Measurements from ENCODE around the gene FKBP8.

FKBP8 gene

DNA sequence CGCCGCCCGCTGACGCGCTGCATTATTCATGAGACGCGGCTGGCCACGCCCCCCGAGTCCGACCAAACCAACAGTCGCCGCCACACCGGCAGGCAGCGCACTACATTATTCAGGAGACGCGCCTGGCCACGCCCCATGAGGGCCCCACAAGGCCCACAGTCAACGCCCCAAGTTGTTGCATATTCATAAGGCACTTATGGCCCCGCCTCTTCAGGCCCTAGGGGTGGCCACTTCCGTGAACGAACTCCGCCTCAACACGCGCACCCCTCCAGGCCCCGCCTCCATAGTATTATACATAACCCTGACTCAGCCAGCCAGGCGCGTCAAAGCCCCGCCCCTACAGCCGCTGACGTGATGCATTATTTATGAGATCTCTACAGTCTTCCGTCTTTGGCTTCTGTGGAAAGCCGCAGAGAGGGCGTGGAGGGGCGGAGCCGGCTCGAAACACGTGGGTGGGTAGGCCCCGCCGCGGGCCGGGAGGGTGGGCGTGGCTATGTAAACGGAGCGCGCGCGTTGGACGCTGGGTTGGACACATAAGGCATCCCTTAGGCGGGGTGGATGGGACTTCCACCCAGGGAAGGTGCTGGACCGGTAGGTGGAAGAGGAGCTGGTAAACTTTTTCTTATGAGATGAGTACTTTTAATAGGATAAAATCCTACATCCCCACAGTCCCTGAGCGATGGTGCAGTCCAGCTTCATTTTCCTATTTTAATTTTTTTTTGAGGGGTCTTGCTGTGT, 21.1 kb downstream of the FKBP8 start:
- Histone ChIP-seq H3K9me3 (ENCODE audit: control insufficient read depth, low read length) (no peaks in the 10 kb centered on the region), H3K4me1 (ENCODE audit: control insufficient read depth, insufficient read depth, low read length, poor library complexity, severe bottlenecking) (no peaks in the 10 kb centered on the region), H3K27me3 (replicated peaks; ENCODE audit: control insufficient read depth, insufficient read depth, low read length, poor library complexity, severe bottlenecking) (no peaks in the 10 kb centered on the region), H3K27ac (ENCODE audit: insufficient read depth, low read length, poor library complexity, severe bottlenecking) (peak overlapping the region; percentile 94), H3K4me3 (ENCODE audit: insufficient read depth, low read depth, low read length, poor library complexity, severe bottlenecking) (peak overlapping the region; percentile 89), H3K36me3 (ENCODE audit: control insufficient read depth, insufficient read depth, low read length) (no peaks in the 10 kb centered on the region)
- DNase-seq = peak; percentile 100

DNA sequence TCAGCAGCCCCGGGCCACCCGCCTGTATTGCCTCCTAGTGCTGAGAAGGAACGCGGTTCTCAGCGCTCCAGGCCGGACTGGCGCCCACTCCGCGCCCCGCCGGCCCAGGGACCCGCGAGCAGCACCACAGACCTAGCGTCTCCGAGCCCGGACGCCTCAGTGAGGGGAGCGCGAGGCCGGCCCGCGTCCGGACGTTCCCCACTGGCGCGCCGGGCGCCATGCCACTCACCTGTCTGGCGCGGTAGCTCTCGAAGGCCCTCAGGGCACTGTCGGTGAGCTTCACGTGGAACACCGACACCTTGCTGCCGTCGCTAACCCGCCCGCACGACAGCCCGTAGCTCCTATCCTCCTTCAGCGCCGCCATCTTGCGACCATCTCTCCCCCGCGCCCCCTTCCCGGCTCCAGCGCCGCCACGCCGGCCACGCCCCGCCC, 21.7 kb downstream of the FKBP8 start, which contains the start of gene ELL:
Gene ELL (minus strand): TSS at position 379 of the 432 bp plus-strand sequence. CDS start 15 bp downstream, at position 364.
- Histone ChIP-seq H3K36me3 (ENCODE audit: control insufficient read depth, insufficient read depth, low read length) (no peaks in the 10 kb centered on the region), H3K9me3 (ENCODE audit: control insufficient read depth, low read length) (no peaks in the 10 kb centered on the region), H3K4me1 (ENCODE audit: control insufficient read depth, insufficient read depth, low read length, poor library complexity, severe bottlenecking) (peaks cover 5% of the 10 kb centered on the region), H3K4me3 (ENCODE audit: insufficient read depth, low read depth, low read length, poor library complexity, severe bottlenecking) (peak within 1 kb of the TSS; percentile 89), H3K27me3 (replicated peaks; ENCODE audit: control insufficient read depth, insufficient read depth, low read length, poor library complexity, severe bottlenecking) (no peaks in the 10 kb centered on the region), H3K27ac (ENCODE audit: insufficient read depth, low read length, poor library complexity, severe bottlenecking) (peak within 1 kb of the TSS; percentile 94)
- DNase-seq = no peak

DNA sequence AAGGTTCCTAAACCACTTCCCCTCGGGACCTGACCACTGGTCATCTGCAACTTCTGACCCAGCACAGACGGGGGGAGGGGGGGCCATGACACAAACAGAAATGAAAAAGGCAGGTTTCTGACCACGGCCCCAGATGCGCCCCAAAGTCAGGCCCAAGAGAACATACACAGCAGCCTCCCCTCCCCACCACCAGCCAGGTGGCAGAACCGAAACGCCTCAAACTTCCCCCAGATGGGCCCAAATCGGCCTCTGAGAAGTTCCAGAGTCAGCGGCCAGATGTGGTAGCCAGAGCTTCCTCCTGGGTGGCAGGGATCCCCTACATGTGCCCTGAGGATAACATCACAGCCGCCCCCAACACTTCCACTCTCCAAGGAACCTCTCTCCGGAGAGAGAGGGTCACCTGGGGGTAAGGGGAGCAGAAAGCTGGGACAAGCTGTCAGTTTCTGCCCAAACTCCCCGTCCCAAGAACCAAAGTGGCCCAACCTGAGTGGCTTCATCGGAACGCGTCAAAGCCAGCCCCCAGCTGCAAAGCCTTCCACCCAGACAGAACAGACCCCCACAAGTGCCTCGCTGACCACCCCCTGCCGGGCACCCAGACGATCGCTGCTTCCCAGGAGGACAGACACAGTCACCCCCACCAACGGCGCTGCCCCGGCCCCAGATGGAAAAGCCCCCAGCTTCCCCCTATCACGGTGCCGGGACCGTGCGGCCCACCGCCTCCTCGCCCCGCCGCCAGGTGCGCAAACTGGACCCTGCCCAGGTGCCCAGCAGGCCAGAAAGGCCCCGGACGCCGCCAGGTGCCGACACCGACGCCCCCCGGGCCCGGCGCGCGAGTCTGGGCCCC, 22.3 kb downstream of the FKBP8 start:
- DNase-seq = no peak
- H3K4me1 ChIP-seq (ENCODE audit: control insufficient read depth, insufficient read depth, low read length, poor library complexity, severe bottlenecking) = peaks cover 9% of the 10 kb centered on the region
- H3K36me3 ChIP-seq (ENCODE audit: control insufficient read depth, insufficient read depth, low read length) = no peaks in the 10 kb centered on the region
- H3K27me3 ChIP-seq (replicated peaks; ENCODE audit: control insufficient read depth, insufficient read depth, low read length, poor library complexity, severe bottlenecking) = no peaks in the 10 kb centered on the region
- H3K9me3 ChIP-seq (ENCODE audit: control insufficient read depth, low read length) = no peaks in the 10 kb centered on the region
- H3K4me3 ChIP-seq (ENCODE audit: insufficient read depth, low read depth, low read length, poor library complexity, severe bottlenecking) = peak overlapping the region; percentile 89
- H3K27ac ChIP-seq (ENCODE audit: insufficient read depth, low read length, poor library complexity, severe bottlenecking) = peak overlapping the region; percentile 94

DNA sequence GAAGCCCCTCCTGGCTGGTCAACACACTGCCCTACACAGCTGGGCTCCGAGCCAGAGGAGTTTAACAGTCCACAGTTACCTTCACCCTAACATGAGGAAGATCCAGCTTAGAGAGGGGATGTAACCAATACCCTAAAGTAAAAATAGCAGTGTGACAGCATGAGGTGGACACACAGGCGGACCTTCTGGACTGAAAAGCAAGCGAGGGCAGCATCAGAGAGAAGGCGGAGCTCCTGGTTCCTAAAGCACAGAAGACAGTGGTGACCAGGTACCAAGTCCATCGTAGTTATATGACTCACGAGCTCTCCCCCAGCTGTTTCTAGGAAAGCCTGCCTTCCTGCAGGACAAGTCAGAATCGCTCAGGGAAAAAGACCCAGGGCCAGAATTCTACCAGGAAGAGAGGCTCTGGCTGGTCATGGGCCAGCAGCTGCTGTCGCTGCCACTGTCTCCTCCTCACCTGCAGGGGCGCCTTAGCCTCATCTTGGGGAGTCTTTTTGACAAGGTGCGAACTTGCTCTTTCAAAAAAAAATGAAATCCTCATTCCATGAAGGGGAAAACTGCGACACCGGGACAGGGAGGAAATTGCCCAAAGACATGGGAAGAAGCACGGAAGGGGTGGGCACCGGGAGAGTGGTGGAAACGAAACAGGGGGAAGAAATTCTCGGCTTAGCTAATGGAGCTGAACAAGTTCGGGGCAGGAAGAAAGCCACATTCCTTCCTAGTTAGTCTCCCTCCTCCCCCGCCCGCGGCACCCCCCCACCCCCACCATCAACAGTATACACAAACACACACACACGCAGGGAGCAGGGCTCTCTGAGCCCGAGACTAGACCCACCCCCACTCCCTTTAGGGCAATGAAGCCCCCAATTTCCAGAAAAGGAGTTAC, 23.2 kb downstream of the FKBP8 start:
- Histone ChIP-seq H3K4me1 (ENCODE audit: control insufficient read depth, insufficient read depth, low read length, poor library complexity, severe bottlenecking) (peaks cover 17% of the 10 kb centered on the region), H3K27ac (ENCODE audit: insufficient read depth, low read length, poor library complexity, severe bottlenecking) (peak overlapping the region; percentile 94), H3K9me3 (ENCODE audit: control insufficient read depth, low read length) (no peaks in the 10 kb centered on the region), H3K36me3 (ENCODE audit: control insufficient read depth, insufficient read depth, low read length) (no peaks in the 10 kb centered on the region), H3K4me3 (ENCODE audit: insufficient read depth, low read depth, low read length, poor library complexity, severe bottlenecking) (peak overlapping the region; percentile 89), H3K27me3 (replicated peaks; ENCODE audit: control insufficient read depth, insufficient read depth, low read length, poor library complexity, severe bottlenecking) (no peaks in the 10 kb centered on the region)
- peak in 2 of 3 donors; percentile 39 to 49 for DNase-seq

DNA sequence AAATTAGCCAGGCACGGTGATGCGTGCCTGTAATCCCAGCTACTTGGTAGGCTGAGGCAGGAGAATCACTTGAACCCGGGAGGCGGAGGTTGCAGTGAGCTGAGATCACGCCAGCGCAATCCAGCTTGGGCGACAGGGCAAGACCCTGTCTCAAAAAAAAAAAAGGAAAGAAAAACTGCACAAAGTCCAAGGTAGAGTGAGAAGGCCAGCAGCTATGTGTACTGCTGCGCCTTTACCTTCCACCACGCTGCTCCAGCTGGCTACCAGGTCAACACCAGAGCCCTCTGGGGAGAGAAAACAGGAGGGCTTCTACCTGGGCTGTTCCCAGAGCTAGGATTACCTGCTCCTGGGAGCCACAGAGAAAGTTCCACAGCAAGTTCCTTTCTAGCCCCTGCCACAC, 24.7 kb downstream of the FKBP8 start:
- no peaks in the 10 kb centered on the region for H3K27me3 ChIP-seq (replicated peaks; ENCODE audit: control insufficient read depth, insufficient read depth, low read length, poor library complexity, severe bottlenecking)
- no peak overlapping the region for H3K27ac ChIP-seq (ENCODE audit: insufficient read depth, low read length, poor library complexity, severe bottlenecking)
- peaks cover 25% of the 10 kb centered on the region for H3K4me1 ChIP-seq (ENCODE audit: control insufficient read depth, insufficient read depth, low read length, poor library complexity, severe bottlenecking)
- H3K4me3 ChIP-seq (ENCODE audit: insufficient read depth, low read depth, low read length, poor library complexity, severe bottlenecking) = no peak overlapping the region
- no peak for DNase-seq
- H3K36me3 ChIP-seq (ENCODE audit: control insufficient read depth, insufficient read depth, low read length) = no peaks in the 10 kb centered on the region
- H3K9me3 ChIP-seq (ENCODE audit: control insufficient read depth, low read length) = no peaks in the 10 kb centered on the region

DNA sequence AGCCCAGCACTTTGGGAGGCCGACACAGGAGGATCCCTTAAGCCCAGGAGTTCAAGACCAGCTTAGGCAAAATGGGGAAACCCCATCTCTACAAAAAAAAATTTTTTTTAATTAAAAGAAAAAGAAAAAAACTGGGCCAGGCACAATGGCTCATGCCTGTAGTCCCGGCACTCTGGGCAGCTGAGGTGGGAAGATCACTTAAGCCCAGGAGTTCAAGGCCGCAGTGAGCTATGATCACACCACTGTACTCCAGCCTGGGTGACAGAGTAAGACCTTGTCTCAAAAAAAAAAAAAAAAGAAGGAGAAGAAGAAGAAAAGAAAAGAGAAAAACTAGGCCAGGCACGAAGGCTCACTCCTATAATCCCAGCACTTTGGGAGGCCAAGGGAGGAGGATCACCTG, 25.8 kb downstream of the FKBP8 start:
- Histone ChIP-seq H3K27ac (ENCODE audit: insufficient read depth, low read length, poor library complexity, severe bottlenecking) (no peak overlapping the region), H3K36me3 (ENCODE audit: control insufficient read depth, insufficient read depth, low read length) (no peaks in the 10 kb centered on the region), H3K27me3 (replicated peaks; ENCODE audit: control insufficient read depth, insufficient read depth, low read length, poor library complexity, severe bottlenecking) (no peaks in the 10 kb centered on the region), H3K9me3 (ENCODE audit: control insufficient read depth, low read length) (no peaks in the 10 kb centered on the region), H3K4me3 (ENCODE audit: insufficient read depth, low read depth, low read length, poor library complexity, severe bottlenecking) (no peak overlapping the region), H3K4me1 (ENCODE audit: control insufficient read depth, insufficient read depth, low read length, poor library complexity, severe bottlenecking) (peaks cover 34% of the 10 kb centered on the region)
- DNase-seq = no peak

DNA sequence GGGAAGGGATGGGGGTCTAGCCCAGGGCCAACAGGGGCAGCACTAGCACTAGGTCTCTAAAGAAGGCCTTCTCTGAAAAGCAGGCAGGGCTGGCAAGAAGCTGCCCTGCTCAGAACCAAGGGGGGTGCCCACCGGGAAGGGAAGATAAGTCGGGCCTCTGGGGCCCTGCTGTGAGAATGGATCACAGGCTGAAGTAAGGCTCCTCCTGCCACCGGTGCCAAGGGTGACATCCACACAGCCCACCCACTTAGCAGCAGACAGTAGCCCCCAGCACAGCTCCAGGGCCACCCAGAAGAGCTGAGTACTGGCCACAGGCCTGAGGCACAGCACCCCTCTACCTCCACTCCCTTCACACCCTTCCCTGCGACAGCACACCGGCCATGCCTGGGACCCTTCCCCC, 27.4 kb downstream of the FKBP8 start:
- peaks cover 34% of the 10 kb centered on the region for H3K4me1 ChIP-seq (ENCODE audit: control insufficient read depth, insufficient read depth, low read length, poor library complexity, severe bottlenecking)
- H3K36me3 ChIP-seq (ENCODE audit: control insufficient read depth, insufficient read depth, low read length) = no peaks in the 10 kb centered on the region
- H3K27ac ChIP-seq (ENCODE audit: insufficient read depth, low read length, poor library complexity, severe bottlenecking) = no peak overlapping the region
- H3K27me3 ChIP-seq (replicated peaks; ENCODE audit: control insufficient read depth, insufficient read depth, low read length, poor library complexity, severe bottlenecking) = no peaks in the 10 kb centered on the region
- no peak overlapping the region for H3K4me3 ChIP-seq (ENCODE audit: insufficient read depth, low read depth, low read length, poor library complexity, severe bottlenecking)
- H3K9me3 ChIP-seq (ENCODE audit: control insufficient read depth, low read length) = no peaks in the 10 kb centered on the region
- DNase-seq = no peak

DNA sequence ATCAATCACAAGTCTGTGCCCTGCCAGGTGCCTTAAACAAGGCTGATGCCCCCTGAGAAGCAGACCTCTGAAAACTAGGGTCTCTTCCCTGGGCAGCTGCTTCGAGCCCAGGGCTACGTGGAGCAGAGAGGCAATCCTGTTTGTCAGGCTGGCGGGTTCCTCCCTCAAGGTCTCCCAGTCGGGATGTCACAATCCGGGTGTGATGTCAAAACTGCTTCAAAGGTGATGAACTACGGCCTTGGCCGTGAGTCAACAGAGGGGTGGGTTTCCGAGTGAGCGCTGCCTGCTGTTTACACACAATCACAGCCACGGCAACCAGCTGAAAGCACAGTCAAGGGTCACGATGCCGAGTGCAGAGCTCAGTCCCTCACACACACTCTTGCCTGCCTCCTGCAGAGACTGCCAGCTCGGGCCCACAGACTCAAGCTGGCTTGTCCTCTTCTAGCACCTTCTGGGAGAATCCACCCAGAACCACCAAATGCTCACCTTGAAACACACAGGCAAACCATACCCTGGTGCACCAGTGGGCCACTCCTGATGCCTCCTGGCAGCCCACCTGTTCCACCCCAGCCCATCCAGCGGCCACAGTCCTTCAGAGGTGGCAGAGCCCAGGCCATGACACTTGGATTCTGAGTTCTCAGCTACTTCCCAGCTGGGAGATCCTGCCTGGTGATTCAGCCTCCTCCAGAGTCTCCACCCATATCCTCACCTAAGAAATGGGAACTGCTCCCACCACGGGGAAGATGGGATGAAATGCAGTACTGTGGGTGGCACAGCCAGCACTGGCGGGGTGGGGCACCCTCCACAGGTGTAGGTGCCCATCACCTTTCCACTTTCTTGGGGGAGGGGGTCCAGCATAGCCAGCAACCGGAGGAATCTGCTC, 28.3 kb downstream of the FKBP8 start:
- Histone ChIP-seq H3K27ac (ENCODE audit: insufficient read depth, low read length, poor library complexity, severe bottlenecking) (peak overlapping the region; percentile 30), H3K9me3 (ENCODE audit: control insufficient read depth, low read length) (no peaks in the 10 kb centered on the region), H3K4me3 (ENCODE audit: insufficient read depth, low read depth, low read length, poor library complexity, severe bottlenecking) (no peak overlapping the region), H3K4me1 (ENCODE audit: control insufficient read depth, insufficient read depth, low read length, poor library complexity, severe bottlenecking) (peaks cover 34% of the 10 kb centered on the region), H3K27me3 (replicated peaks; ENCODE audit: control insufficient read depth, insufficient read depth, low read length, poor library complexity, severe bottlenecking) (no peaks in the 10 kb centered on the region), H3K36me3 (ENCODE audit: control insufficient read depth, insufficient read depth, low read length) (no peaks in the 10 kb centered on the region)
- peak; percentile 34 to 65 (median 47) for DNase-seq

DNA sequence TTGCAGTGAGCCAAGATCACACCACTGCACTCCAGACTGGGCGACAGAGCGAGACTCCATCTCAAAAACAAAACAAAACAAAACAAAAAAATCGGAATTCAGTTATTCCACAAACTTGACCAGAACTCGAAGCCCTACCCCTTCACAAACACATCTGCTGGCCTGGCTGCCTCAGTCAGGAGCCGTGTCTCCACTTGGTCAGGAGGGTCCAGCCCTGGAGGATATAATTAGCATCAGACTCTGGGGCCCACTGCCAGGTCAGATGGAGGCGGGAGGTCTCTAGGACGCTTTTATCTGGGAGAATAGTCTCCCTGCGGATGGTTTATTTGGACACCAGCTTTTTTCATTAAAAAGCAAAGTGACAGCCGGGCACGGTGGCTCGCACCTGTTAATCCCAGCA, 29.5 kb downstream of the FKBP8 start:
- H3K9me3 ChIP-seq (ENCODE audit: control insufficient read depth, low read length) = no peaks in the 10 kb centered on the region
- no peaks in the 10 kb centered on the region for H3K36me3 ChIP-seq (ENCODE audit: control insufficient read depth, insufficient read depth, low read length)
- H3K4me1 ChIP-seq (ENCODE audit: control insufficient read depth, insufficient read depth, low read length, poor library complexity, severe bottlenecking) = peaks cover 45% of the 10 kb centered on the region
- no peak overlapping the region for H3K27ac ChIP-seq (ENCODE audit: insufficient read depth, low read length, poor library complexity, severe bottlenecking)
- no peaks in the 10 kb centered on the region for H3K27me3 ChIP-seq (replicated peaks; ENCODE audit: control insufficient read depth, insufficient read depth, low read length, poor library complexity, severe bottlenecking)
- no peak overlapping the region for H3K4me3 ChIP-seq (ENCODE audit: insufficient read depth, low read depth, low read length, poor library complexity, severe bottlenecking)
- DNase-seq = no peak
